ENCODE data around the gene RNMT. TPM values are rescaled to one million over a fixed set of nuclear protein-coding genes. Genes with fewer than 3 reads are reported as not detected.

The RNMT gene
- total and polyA plus RNA-seq, 2 of the 4 experiments (the other 2 are of a cell fraction): 13.3 to 13.6 TPM

- ChIA-PET CTCF (no interaction called here), POLR2A (ENCODE audit: unreplicated experiment) (no interaction called here)
- no peak overlapping the region for H3K14ac ChIP-seq (replicated peaks; ENCODE audit: low read depth, low read length)
- TF ChIP-seq ELK1 (IDR thresholded peaks at IDR 0.05; ENCODE audit: borderline replicate concordance, low read depth, low read length) (no peak), BHLHE40 (IDR thresholded peaks at IDR 0.05; ENCODE audit: low read depth, low read length) (no peak), MAZ (IDR thresholded peaks at IDR 0.05; ENCODE audit: borderline replicate concordance, low read depth, low read length) (no peak), CTCF (conservative IDR thresholded peaks at IDR 0.05; ENCODE audit: low read depth, low read length) (no peak), SMC3 (IDR thresholded peaks at IDR 0.05; ENCODE audit: low read depth, low read length) (no peak)
- TF ChIP-seq, protein P1, sequence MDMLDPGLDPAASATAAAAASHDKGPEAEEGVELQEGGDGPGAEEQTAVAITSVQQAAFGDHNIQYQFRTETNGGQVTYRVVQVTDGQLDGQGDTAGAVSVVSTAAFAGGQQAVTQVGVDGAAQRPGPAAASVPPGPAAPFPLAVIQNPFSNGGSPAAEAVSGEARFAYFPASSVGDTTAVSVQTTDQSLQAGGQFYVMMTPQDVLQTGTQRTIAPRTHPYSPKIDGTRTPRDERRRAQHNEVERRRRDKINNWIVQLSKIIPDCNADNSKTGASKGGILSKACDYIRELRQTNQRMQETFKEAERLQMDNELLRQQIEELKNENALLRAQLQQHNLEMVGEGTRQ (IDR thresholded peaks at IDR 0.05; ENCODE audit: low read depth, low read length): no peak
- ATAC-seq (ENCODE audit: low read depth): no peak
- dilution Hi-C loops (cut with HindIII; ENCODE audit: low sequenced_read_pairs, unreplicated experiment) (no loop called here), intact Hi-C loops (cut with micrococcal nuclease) (no loop called here), in situ Hi-C loops (cut with MboI; ENCODE audit: low sequenced_read_pairs) (no loop called here)
- no peak overlapping the region for H3K56ac ChIP-seq (ENCODE audit: extremely low read depth, insufficient read depth, low read length)
- no peak overlapping the region for H4K8ac ChIP-seq (ENCODE audit: low read depth in 2 of 2, low read length in 2 of 2)
- no peak overlapping the region for H3K4ac ChIP-seq (ENCODE audit: low read depth, low read length)
- H3K79me1 ChIP-seq (ENCODE audit: low read depth in 1 of 2, low read length in 2 of 2): no peaks in the 10 kb centered on the region
- no peak for DNase-seq
- no peak overlapping the region for H2BK120ac ChIP-seq (ENCODE audit: low read depth, low read length)
- no peaks in the 10 kb centered on the region for H4K20me1 ChIP-seq (ENCODE audit: insufficient read depth, low read length)
- no peaks in the 10 kb centered on the region for H3K9me1 ChIP-seq (ENCODE audit: insufficient read depth, low read length)
- H2AK9ac ChIP-seq (replicated peaks; ENCODE audit: low read depth, low read length, poor library complexity): no peak overlapping the region
- H3K23ac ChIP-seq (ENCODE audit: low read depth, low read length): no peak overlapping the region
- H2BK20ac ChIP-seq (ENCODE audit: low read depth, low read length): no peak overlapping the region
- H2AK5ac ChIP-seq (ENCODE audit: low read depth, low read length): no peak overlapping the region
- no peaks in the 10 kb centered on the region for H3K27me3 ChIP-seq (ENCODE audit: control insufficient read depth, insufficient read depth, low read length)
- H3K4me2 ChIP-seq (ENCODE audit: low read depth, low read length): no peak overlapping the region
- no peak overlapping the region for H4K91ac ChIP-seq (ENCODE audit: insufficient read depth, low read depth, low read length)
- H3K18ac ChIP-seq (ENCODE audit: low read depth, low read length): no peak overlapping the region
- no peak overlapping the region for H2AFZ ChIP-seq (replicated peaks; ENCODE audit: low read length, poor library complexity)
- H3K4me1 ChIP-seq (ENCODE audit: control insufficient read depth, insufficient read depth, low read length): no peaks in the 10 kb centered on the region
- no peak overlapping the region for H3K9ac ChIP-seq (ENCODE audit: low read depth, low read length)
- H3K9me3 ChIP-seq (ENCODE audit: control insufficient read depth, insufficient read depth, low read length): no peaks in the 10 kb centered on the region
- no peak overlapping the region for H2BK15ac ChIP-seq (ENCODE audit: low read depth, low read length)
- BruUV-seq (replicated peaks): no TSS peak
- no peaks in the 10 kb centered on the region for H3K36me3 ChIP-seq (ENCODE audit: control insufficient read depth, insufficient read depth, low read length)
- no peak overlapping the region for H4K5ac ChIP-seq (ENCODE audit: low read depth, low read length)
- no peak overlapping the region for H3K4me3 ChIP-seq (ENCODE audit: insufficient read depth, low read depth, low read length)
- no peak overlapping the region for H3K27ac ChIP-seq (ENCODE audit: insufficient read depth, low read length)
- H2BK5ac ChIP-seq (ENCODE audit: low read depth, low read length, poor library complexity, severe bottlenecking): no peak overlapping the region
- 33% methylated on average over 1 of the region's 5 CpGs; no CpG with 5 or more reads in 1 of the 2 experiments for WGBS, 2 experiments (ENCODE audit: extremely low coverage in 2 of 2, insufficient read length in 1 of 2)
Measured at GRCh38 chr18:13809531-13810255, 83.2 kb downstream of the RNMT start.
